Measurements from ENCODE around the gene METAP1D. TPM values are rescaled to one million over a fixed set of nuclear protein-coding genes. Genes with fewer than 3 reads are reported as not detected.

Gene METAP1D
- polyA plus RNA-seq, 1 of the 3 experiments (the other 2 are of a cell fraction), result 10.3 TPM

GRCh38 chr2:172081221-172082022 is 81.7 kb downstream of the METAP1D start (continued):
- TF ChIP-seq CHD2 (IDR thresholded peaks at IDR 0.05; ENCODE audit: low read length, partially characterized antibody), result no peak
- no peak for TF ChIP-seq YY1 (IDR thresholded peaks at IDR 0.05; ENCODE audit: low read depth)
- TF ChIP-seq TAF1 (IDR thresholded peaks at IDR 0.05; ENCODE audit: borderline replicate concordance, low read depth, low read length), result no peak
- no peak for TF ChIP-seq NFIC (IDR thresholded peaks at IDR 0.05; ENCODE audit: borderline replicate concordance)
- TF ChIP-seq GABPA (IDR thresholded peaks at IDR 0.05; ENCODE audit: low read depth), result no peak
- no peak for TF ChIP-seq SMC3 (IDR thresholded peaks at IDR 0.05; ENCODE audit: low read depth, low read length)

GRCh38 chr2:172082105-172082943 is 82.6 kb downstream of the METAP1D start:
- CTCF ChIA-PET, result interaction anchor here (0.6 to 2.3 kb wide), 7 partner anchors 9 to 509 kb away, joined by 3 to 9 read pairs (median 3); partner anchors contain the start of gene DLX2
- no peak overlapping the region for H3K27ac ChIP-seq (ENCODE audit: low read depth in 2 of 2, low read length in 1 of 2)
- no peak overlapping the region for H2AFZ ChIP-seq (ENCODE audit: low read depth)
- POLR2A ChIA-PET, result no interaction called here
- H3K79me2 ChIP-seq (ENCODE audit: insufficient read depth), result no peaks in the 10 kb centered on the region
- 72% methylated on average over 11 of the region's 14 CpGs for WGBS (ENCODE audit: low lambda C conversion rate)
- H3K4me3 ChIP-seq (ENCODE audit: low read depth in 2 of 2, low read length in 1 of 2), result no peak overlapping the region
- peaks cover 49% of the 10 kb centered on the region for H3K27me3 ChIP-seq (ENCODE audit: insufficient read depth)
- no peaks in the 10 kb centered on the region for H3F3A ChIP-seq (replicated peaks; ENCODE audit: insufficient read depth)
- H3K9me2 ChIP-seq, result no peaks in the 10 kb centered on the region
- no peaks in the 10 kb centered on the region for H3K36me3 ChIP-seq (replicated peaks in 1 of 2; ENCODE audit: control insufficient read depth in 1 of 2, insufficient read depth in 2 of 2, low read length in 1 of 2)
- peaks cover 0 to 18% of the 10 kb centered on the region in 2 experiments; a peak in 1 of 4 replicates for H3K4me1 ChIP-seq (ENCODE audit: control insufficient read depth in 1 of 2, insufficient read depth in 2 of 2, low read depth in 1 of 2, low read length in 1 of 2)
- no peak overlapping the region for H3K9ac ChIP-seq
- H3K4me2 ChIP-seq, result no peak overlapping the region
- H4K20me1 ChIP-seq (ENCODE audit: insufficient read depth), result no peaks in the 10 kb centered on the region
- H3K9me3 ChIP-seq, result no peaks in the 10 kb centered on the region
- DNase-seq, result peak; percentile 36
- TF ChIP-seq REST (IDR thresholded peaks at IDR 0.05; ENCODE audit: low read depth, low read length) (no peak), RFX5 (IDR thresholded peaks at IDR 0.05; ENCODE audit: low read length) (no peak), RXRA (IDR thresholded peaks at IDR 0.05; ENCODE audit: borderline replicate concordance, low read depth) (no peak), TCF12 (IDR thresholded peaks at IDR 0.05) (no peak), RAD21 (IDR thresholded peaks at IDR 0.05; ENCODE audit: low read length) (no peak), EZH2phosphoT487 (IDR thresholded peaks at IDR 0.05; ENCODE audit: borderline replicate concordance, low read depth) (no peak), IRF3 (IDR thresholded peaks at IDR 0.05; ENCODE audit: low read depth, low read length) (no peak), CTCF (IDR thresholded peaks at IDR 0.05) (no peak), GATA2 (CRISPR knock-in tag; IDR thresholded peaks at IDR 0.05) (no peak), USF2 (IDR thresholded peaks at IDR 0.05; ENCODE audit: borderline replicate concordance, low read depth, low read length) (no peak), RCOR1 (IDR thresholded peaks at IDR 0.05; ENCODE audit: low read length) (no peak), POLR2AphosphoS5 (IDR thresholded peaks at IDR 0.05; ENCODE audit: low read depth, low read length) (no peak), YY1 (IDR thresholded peaks at IDR 0.05; ENCODE audit: low read depth) (no peak), EP300 (IDR thresholded peaks at IDR 0.05; ENCODE audit: borderline replicate concordance in 1 of 2, low read depth in 1 of 2, low read length in 1 of 2) (no peak)

Measured in SK-N-SH (cell line).